IMR-90 (cell line): ENCODE results near the gene SIX5. TPM values are rescaled to one million over a fixed set of nuclear protein-coding genes. Genes with fewer than 3 reads are reported as not detected.

ENCODE experiments used
- ATAC-seq: fragments of 200-7000 bp; cut with Tn5 transposase; 2 replicates; pipeline ENCODE4 v1.9.1; 2020; ENCODE audit warnings: low read depth, mild to moderate bottlenecking, moderate library complexity
- BruUV-seq: library from RNA; stranded (reverse); fragments of 400-500 nt; replicated peaks from 2 replicates; lab custom pipeline; 2021; lab: Mats Ljungman, UMichigan
- CTCF ChIA-PET: fragments of 300-600 bp; formaldehyde crosslinking; extraction: SDS; loops from one replicate; lab custom pipeline; 2021; ENCODE audit warnings: antibody characterized with exemption; lab: Yijun Ruan, JAX
- POLR2A ChIA-PET: fragments of 300-600 bp; sonication (Branson Sonifier 250); formaldehyde crosslinking; loops from one replicate; lab custom pipeline; 2022; ENCODE audit warnings: antibody characterized with exemption; ENCODE audit not compliant: unreplicated experiment; lab: Charles Lee
- DNase-seq: peaks from one replicate; pipeline ENCODE4 v3.0.0; 2013
- H2AFZ ChIP-seq: replicated peaks from 2 replicates; pipeline ENCODE3; 2013; ENCODE audit warnings: low read length, mild to moderate bottlenecking; ENCODE audit not compliant: poor library complexity
- H2AK5ac ChIP-seq: 2 replicates; pipeline ENCODE4 v1.6.1; 2013; ENCODE audit warnings: low read depth, low read length, inconsistent platforms
- H2AK9ac ChIP-seq: replicated peaks from 2 replicates; pipeline ENCODE3; 2013; ENCODE audit warnings: mild to moderate bottlenecking, low read depth, low read length, moderate library complexity; ENCODE audit not compliant: poor library complexity
- H2BK120ac ChIP-seq: 2 replicates; pipeline ENCODE4 v1.6.1; 2013; ENCODE audit warnings: low read depth, low read length, inconsistent platforms
- H2BK15ac ChIP-seq: 3 replicates; pipeline ENCODE4 v1.6.1; 2013; ENCODE audit warnings: low read depth, low read length, inconsistent platforms
- H2BK20ac ChIP-seq: 2 replicates; pipeline ENCODE4 v1.6.1; 2013; ENCODE audit warnings: low read depth, mild to moderate bottlenecking, inconsistent platforms, low read length, moderate library complexity
- H2BK5ac ChIP-seq: 2 replicates; pipeline ENCODE4 v1.6.1; 2013; ENCODE audit warnings: mild to moderate bottlenecking, low read depth, low read length, inconsistent platforms; ENCODE audit not compliant: poor library complexity, severe bottlenecking
- H3K14ac ChIP-seq: replicated peaks from 2 replicates; pipeline ENCODE4 v1.6.1; 2013; ENCODE audit warnings: low read depth, low read length, inconsistent platforms
- H3K18ac ChIP-seq: 2 replicates; pipeline ENCODE4 v1.6.1; 2013; ENCODE audit warnings: low read depth, low read length, control low read depth
- H3K23ac ChIP-seq: 2 replicates; pipeline ENCODE4 v1.6.1; 2013; ENCODE audit warnings: low read depth, low read length, inconsistent platforms
- H3K27ac ChIP-seq: 2 replicates; pipeline ENCODE4 v1.5.1; 2013; ENCODE audit warnings: mild to moderate bottlenecking, control low read depth, low read length; ENCODE audit not compliant: insufficient read depth
- H3K27me3 ChIP-seq: 2 replicates; pipeline ENCODE4 v1.6.1; 2013; ENCODE audit warnings: low read length; ENCODE audit not compliant: control insufficient read depth, insufficient read depth
- H3K36me3 ChIP-seq: 2 replicates; pipeline ENCODE4 v1.6.1; 2013; ENCODE audit warnings: low read length, mixed read lengths; ENCODE audit not compliant: control insufficient read depth, insufficient read depth
- H3K4ac ChIP-seq: 2 replicates; pipeline ENCODE4 v1.6.1; 2013; ENCODE audit warnings: low read depth, low read length, inconsistent platforms
- H3K4me1 ChIP-seq: 2 replicates; pipeline ENCODE4 v1.6.1; 2013; ENCODE audit warnings: low read length, mixed read lengths; ENCODE audit not compliant: control insufficient read depth, insufficient read depth
- H3K4me2 ChIP-seq: 2 replicates; pipeline ENCODE4 v1.6.1; 2013; ENCODE audit warnings: low read depth, mild to moderate bottlenecking, control low read depth, low read length, moderate library complexity
- H3K4me3 ChIP-seq: 2 replicates; pipeline ENCODE4 v1.5.1; 2013; ENCODE audit warnings: low read depth, mild to moderate bottlenecking, control low read depth, low read length, moderate library complexity; ENCODE audit not compliant: insufficient read depth
- H3K56ac ChIP-seq: 2 replicates; pipeline ENCODE4 v1.6.1; 2013; ENCODE audit warnings: low read length, inconsistent platforms; ENCODE audit not compliant: insufficient read depth; ENCODE audit errors: extremely low read depth
- H3K79me1 ChIP-seq, 2 experiments: 2 replicates each; pipeline ENCODE4 v1.6.1; 2013; ENCODE audit warnings: low read length in 2 of 2, inconsistent platforms in 1 of 2, low read depth in 1 of 2
- H3K9ac ChIP-seq: 2 replicates; pipeline ENCODE4 v1.6.1; 2013; ENCODE audit warnings: low read depth, low read length, control low read depth
- H3K9me1 ChIP-seq: 2 replicates; pipeline ENCODE4 v1.6.1; 2013; ENCODE audit warnings: low read length, inconsistent platforms; ENCODE audit not compliant: insufficient read depth
- H3K9me3 ChIP-seq: 2 replicates; pipeline ENCODE4 v1.6.1; 2013; ENCODE audit warnings: low read length; ENCODE audit not compliant: control insufficient read depth, insufficient read depth
- H4K20me1 ChIP-seq: 2 replicates; pipeline ENCODE4 v1.6.1; 2013; ENCODE audit warnings: low read length, inconsistent platforms; ENCODE audit not compliant: insufficient read depth
- H4K5ac ChIP-seq: 2 replicates; pipeline ENCODE4 v1.6.1; 2013; ENCODE audit warnings: mild to moderate bottlenecking, low read depth, low read length, control low read depth
- H4K8ac ChIP-seq, 2 experiments: 2 replicates each; pipeline ENCODE4 v1.6.1; 2013; ENCODE audit warnings: low read depth in 2 of 2, low read length in 2 of 2, control low read depth in 1 of 2, inconsistent platforms in 1 of 2
- H4K91ac ChIP-seq: 2 replicates; pipeline ENCODE4 v1.6.1; 2013; ENCODE audit warnings: low read depth, low read length, inconsistent platforms; ENCODE audit not compliant: insufficient read depth
- CEBPB ChIP-seq: IDR thresholded peaks from 2 replicates; pipeline ENCODE4 v1.6.1; 2012; ENCODE audit warnings: low read depth, low read length, improper control_type of control experiment
- POLR2A ChIP-seq: IDR thresholded peaks from 2 replicates; pipeline ENCODE4 v1.6.1; 2012; ENCODE audit warnings: mild to moderate bottlenecking, low read depth, low read length
- RAD21 ChIP-seq: IDR thresholded peaks from 2 replicates; pipeline ENCODE4 v1.6.1; 2012; ENCODE audit warnings: low read length, improper control_type of control experiment
- USF2 ChIP-seq: fragments of 150-350 bp; IDR thresholded peaks from 2 replicates; pipeline ENCODE4 v1.6.1; 2017; ENCODE audit warnings: mild to moderate bottlenecking, antibody characterized with exemption, low read length, low read depth
- WGBS, 2 experiments: methylation state at CpG; one replicate each; pipeline versions ENCODE4 v1.1.5 to v1.1.7; 2013; ENCODE audit warnings: missing lambda C conversion rate in 2 of 2; ENCODE audit not compliant: insufficient read length in 1 of 2; ENCODE audit errors: extremely low coverage in 2 of 2; 5-methylcytosine and 5-hydroxymethylcytosine counted together
- dilution Hi-C: fragments of 300-500 bp; cut with HindIII; formaldehyde crosslinking; loops from one replicate; pipeline ENCODE4 v1.14.3; 2018; ENCODE audit warnings: low sequenced_read_pairs; ENCODE audit not compliant: unreplicated experiment
- in situ Hi-C: fragments of 300-500 bp; cut with MboI; formaldehyde crosslinking; loops from 3 replicates; pipeline ENCODE4 v1.14.3; 2019; ENCODE audit warnings: low sequenced_read_pairs, inconsistent platforms, mixed read lengths
- intact Hi-C: fragments of 100-400 bp; cut with micrococcal nuclease; formaldehyde crosslinking; loops from 2 replicates; pipeline ENCODE4 v1.10.0; 2022
- polyA plus RNA-seq, 3 experiments: library from polyadenylated mRNA; depleted of rRNA; stranded (reverse); fragments of >200 nt; gene quantifications; 2 replicates each; pipeline ENCODE4 v1.2.3, GENCODE V29; 2012; ENCODE audit warnings: low replicate concordance in 1 of 3
- total RNA-seq: library from RNA; depleted of rRNA; stranded (reverse); fragments of >200 nt; gene quantifications from 2 replicates; pipeline ENCODE4 v1.2.3, GENCODE V29; 2012

Gene SIX5
- total and polyA plus RNA-seq, 2 of the 4 experiments (the other 2 are of a cell fraction): 0.90 to 15.5 TPM

- no peak overlapping the region for H2BK15ac ChIP-seq
- no peak overlapping the region for H3K14ac ChIP-seq
- intact Hi-C loops: no loop called here
- peaks cover 6% of the 10 kb centered on the region for H3K4me1 ChIP-seq
- H2AK5ac ChIP-seq: no peak overlapping the region
- H3K4me2 ChIP-seq: no peak overlapping the region
- H4K5ac ChIP-seq: no peak overlapping the region
- H2BK120ac ChIP-seq: no peak overlapping the region
- dilution Hi-C loops: no loop called here
- no TSS peak for BruUV-seq
- ChIA-PET CTCF (no interaction called here), POLR2A (interaction anchor here (1.5 kb wide), 1 partner anchor 12 kb away, joined by 13 read pairs; the partner anchor contains the start of gene DMPK)
- H3K9me1 ChIP-seq: peaks cover 5% of the 10 kb centered on the region
- in situ Hi-C loops: no loop called here
- peaks cover 9 to 30% of the 10 kb centered on the region in 2 experiments for H3K79me1 ChIP-seq
- no peak overlapping the region for H2BK20ac ChIP-seq
- H2AK9ac ChIP-seq: no peak overlapping the region
- no peak overlapping the region for H3K18ac ChIP-seq
- 80% methylated on average over 2 of the region's 6 CpGs; no CpG with 5 or more reads in 1 of the 2 experiments for WGBS, 2 experiments
- no peak overlapping the region for H4K91ac ChIP-seq
- no peaks in the 10 kb centered on the region for H3K9me3 ChIP-seq
- H3K27ac ChIP-seq: no peak overlapping the region
- no peak overlapping the region for H3K23ac ChIP-seq
- peaks cover 4% of the 10 kb centered on the region; the same call in 1 of the 2 replicates for H4K20me1 ChIP-seq
- H3K27me3 ChIP-seq: no peaks in the 10 kb centered on the region
- ATAC-seq (no peak), DNase-seq (no peak)
- no peak overlapping the region for H3K9ac ChIP-seq
- H3K4me3 ChIP-seq: no peak overlapping the region
- H4K8ac ChIP-seq: no peak overlapping the region
- no peak overlapping the region for H2BK5ac ChIP-seq
- H3K56ac ChIP-seq: no peak overlapping the region
- H3K36me3 ChIP-seq: peaks cover 12% of the 10 kb centered on the region
- no peak overlapping the region for H2AFZ ChIP-seq
- H3K4ac ChIP-seq: no peak overlapping the region
- no peak for TF ChIP-seq CEBPB
- no peak for TF ChIP-seq POLR2A
- no peak for TF ChIP-seq RAD21
- TF ChIP-seq USF2: no peak
Observed at GRCh38 chr19:45793876-45794275, 24.8 kb upstream of the SIX5 start.
